Keratinocyte (primary cell): ENCODE measurements around the gene TEX13D. TPM values are rescaled to one million over a fixed set of nuclear protein-coding genes. Genes with fewer than 3 reads are reported as not detected.

ENCODE experiments used
- DNase-seq: peaks from one replicate; pipeline ENCODE4 v3.0.0-alpha.2; 2011; ENCODE audit warnings: low read depth, missing footprints, low spot score
- FAIRE-seq: peaks from 2 replicates; lab custom pipeline; 2011; peaks lifted over from hg19 to GRCh38; lab: Jason Lieb, UNC
- H2AFZ ChIP-seq: 2 replicates; pipeline ENCODE4 v1.6.0; 2012; ENCODE audit warnings: low read length, control low read depth, inconsistent platforms; ENCODE audit not compliant: control insufficient read depth
- H3K27ac ChIP-seq: 2 replicates; pipeline ENCODE4 v1.5.1; 2011; ENCODE audit warnings: low read length; ENCODE audit not compliant: control insufficient read depth, insufficient read depth
- H3K27me3 ChIP-seq: 3 replicates; pipeline ENCODE4 v1.6.0; 2011; ENCODE audit warnings: low read length; ENCODE audit not compliant: control insufficient read depth, insufficient read depth; ENCODE audit errors: extremely low read depth
- H3K36me3 ChIP-seq, 2 experiments: 2 replicates in 1 of 2; 3 replicates in 1 of 2; pipeline ENCODE4 v1.5.1; 2011; ENCODE audit warnings: low read length in 2 of 2, mild to moderate bottlenecking in 1 of 2; ENCODE audit not compliant: control insufficient read depth in 2 of 2, insufficient read depth in 2 of 2; ENCODE audit errors: extremely low read depth in 1 of 2
- H3K4me1 ChIP-seq: 3 replicates; pipeline ENCODE4 v1.5.1; 2011; ENCODE audit warnings: low read length; ENCODE audit not compliant: control insufficient read depth, insufficient read depth; ENCODE audit errors: extremely low read depth
- H3K4me2 ChIP-seq: 3 replicates; pipeline ENCODE4 v1.6.0; 2011; ENCODE audit warnings: low read depth, low read length; ENCODE audit not compliant: control insufficient read depth, insufficient read depth; ENCODE audit errors: extremely low read depth
- H3K4me3 ChIP-seq, 3 experiments: fragments of 200-600 bp in 1 of 3; sonication (generic) in 1 of 3; 2 replicates in 2 of 3; 3 replicates in 1 of 3; pipeline ENCODE4 v1.5.1; 2011 to 2016; ENCODE audit warnings: low read length in 3 of 3, mild to moderate bottlenecking in 3 of 3, control low read depth in 2 of 3, inconsistent platforms in 1 of 3, low read depth in 1 of 3, mixed read lengths in 1 of 3, mixed run types in 1 of 3, moderate library complexity in 1 of 3; ENCODE audit not compliant: control insufficient read depth in 2 of 3, insufficient read depth in 2 of 3; ENCODE audit errors: extremely low read depth in 1 of 3
- H3K79me2 ChIP-seq: 2 replicates; pipeline ENCODE4 v1.6.0; 2012; ENCODE audit warnings: low read length; ENCODE audit not compliant: control insufficient read depth, insufficient read depth
- H3K9ac ChIP-seq: 3 replicates; pipeline ENCODE4 v1.6.0; 2011; ENCODE audit warnings: low read length; ENCODE audit not compliant: control insufficient read depth, insufficient read depth; ENCODE audit errors: extremely low read depth
- H3K9me1 ChIP-seq: 3 replicates; pipeline ENCODE4 v1.6.0; 2011; ENCODE audit warnings: low read length; ENCODE audit not compliant: control insufficient read depth, insufficient read depth; ENCODE audit errors: extremely low read depth
- H3K9me3 ChIP-seq: 2 replicates; pipeline ENCODE4 v1.5.1; 2012; ENCODE audit warnings: low read depth, low read length; ENCODE audit not compliant: control insufficient read depth
- H4K20me1 ChIP-seq: 3 replicates; pipeline ENCODE4 v1.6.0; 2011; ENCODE audit warnings: low read length; ENCODE audit not compliant: control insufficient read depth, insufficient read depth; ENCODE audit errors: extremely low read depth
- CTCF ChIP-seq, 3 experiments: IDR thresholded peaks in 1 of 3; conservative IDR thresholded peaks in 1 of 3; optimal IDR thresholded peaks in 1 of 3; 2 replicates in 2 of 3; 3 replicates in 1 of 3; pipeline versions ENCODE3 to v1.5.1; 2011; ENCODE audit warnings: low read length in 3 of 3, mild to moderate bottlenecking in 3 of 3, moderate library complexity in 2 of 3, control low read depth in 1 of 3, inconsistent platforms in 1 of 3; ENCODE audit not compliant: insufficient read depth in 2 of 3; ENCODE audit errors: extremely low read depth in 1 of 3
- EZH2 ChIP-seq: IDR thresholded peaks from one replicate; pipeline ENCODE4 v1.6.1; 2012; ENCODE audit warnings: inconsistent platforms, mild to moderate bottlenecking, low read length, moderate library complexity
- dilution Hi-C: fragments of 300-500 bp; cut with MboI; formaldehyde crosslinking; loops from one replicate; pipeline ENCODE4 v1.7.0; 2020; ENCODE audit warnings: low sequenced_read_pairs; ENCODE audit not compliant: extremely low pct_ligation_motif_present
- polyA plus RNA-seq, 5 experiments: library from polyadenylated mRNA; depleted of rRNA in 3 of 5; stranded (reverse) in 3 of 5; stranded (forward) in 1 of 5; unstranded in 1 of 5; fragments of >200 nt; gene quantifications; 1 replicate in 1 of 5; 2 replicates in 3 of 5; 3 replicates in 1 of 5; pipeline versions ENCODE4 v1.2.1 to v1.2.3, GENCODE V29; 2011 to 2012; ENCODE audit warnings: missing spikeins in 2 of 5, low read depth in 1 of 5, low replicate concordance in 1 of 5

The TEX13D gene
- polyA plus RNA-seq, 1 donor (not counting 4 experiments of a cell fraction or from before 2014, with no cell fraction given): not detected

DNA sequence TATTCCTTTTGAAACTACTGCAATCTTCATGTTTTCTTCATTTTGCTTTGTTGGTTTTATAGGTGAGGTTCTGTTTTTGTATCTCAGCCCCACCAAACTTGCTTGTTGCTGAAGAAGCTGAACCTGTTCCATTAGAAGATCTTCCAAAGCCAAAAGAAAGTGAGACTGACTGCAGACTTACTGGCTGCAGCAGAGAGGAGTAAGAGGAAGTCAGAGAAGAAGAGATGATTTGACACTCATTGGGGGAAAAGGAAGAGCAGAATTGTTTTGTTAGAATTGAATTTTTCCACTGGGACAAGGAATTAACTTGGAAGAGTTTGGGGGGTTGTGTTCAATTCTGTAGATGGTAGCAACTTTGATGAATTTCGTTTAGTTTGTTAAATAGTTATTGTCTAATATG is 3.1 kb downstream of the TEX13D start:
- Histone ChIP-seq H3K9me3 (no peaks in the 10 kb centered on the region), H3K4me3 (no peak overlapping the region), H4K20me1 (no peaks in the 10 kb centered on the region), H3K4me1 (no peaks in the 10 kb centered on the region), H3K4me2 (no peak overlapping the region), H3K27me3 (no peaks in the 10 kb centered on the region), H3K9ac (no peak overlapping the region), H3K79me2 (no peaks in the 10 kb centered on the region), H3K36me3 (no peaks in the 10 kb centered on the region), H2AFZ (no peak overlapping the region), H3K27ac (no peak overlapping the region), H3K9me1 (no peaks in the 10 kb centered on the region)
- no peak for DNase-seq
- no peak for FAIRE-seq
- TF ChIP-seq EZH2: no peak
- TF ChIP-seq CTCF (optimal IDR thresholded peaks at IDR 0.05 in 1 of 3, IDR thresholded peaks at IDR 0.05 in 1 of 3, conservative IDR thresholded peaks at IDR 0.05 in 1 of 3; ENCODE audit: extremely low read depth in 1 of 3, insufficient read depth in 2 of 3, low read length in 3 of 3): no peak
- dilution Hi-C loops: no loop called here

GRCh38 chrX:124337916-124338315 is 5.5 kb downstream of the TEX13D start:
- TF ChIP-seq CTCF (optimal IDR thresholded peaks at IDR 0.05 in 1 of 3, IDR thresholded peaks at IDR 0.05 in 1 of 3, conservative IDR thresholded peaks at IDR 0.05 in 1 of 3; ENCODE audit: extremely low read depth in 1 of 3, insufficient read depth in 2 of 3, low read length in 3 of 3): no peak
- TF ChIP-seq EZH2: no peak
- H2AFZ ChIP-seq: no peak overlapping the region
- DNase-seq: no peak
- H3K9ac ChIP-seq: no peak overlapping the region
- no peak overlapping the region for H3K4me2 ChIP-seq
- no peaks in the 10 kb centered on the region for H3K79me2 ChIP-seq
- H3K27ac ChIP-seq: no peak overlapping the region
- no peaks in the 10 kb centered on the region for H4K20me1 ChIP-seq
- no peaks in the 10 kb centered on the region for H3K9me3 ChIP-seq
- no peak for FAIRE-seq
- H3K4me3 ChIP-seq: no peak overlapping the region
- no peaks in the 10 kb centered on the region for H3K4me1 ChIP-seq
- no peaks in the 10 kb centered on the region for H3K27me3 ChIP-seq
- H3K9me1 ChIP-seq: no peaks in the 10 kb centered on the region
- no peaks in the 10 kb centered on the region for H3K36me3 ChIP-seq
- dilution Hi-C loops: no loop called here
